Measurements from ENCODE around the gene CCNG2.

The CCNG2 gene

DNA sequence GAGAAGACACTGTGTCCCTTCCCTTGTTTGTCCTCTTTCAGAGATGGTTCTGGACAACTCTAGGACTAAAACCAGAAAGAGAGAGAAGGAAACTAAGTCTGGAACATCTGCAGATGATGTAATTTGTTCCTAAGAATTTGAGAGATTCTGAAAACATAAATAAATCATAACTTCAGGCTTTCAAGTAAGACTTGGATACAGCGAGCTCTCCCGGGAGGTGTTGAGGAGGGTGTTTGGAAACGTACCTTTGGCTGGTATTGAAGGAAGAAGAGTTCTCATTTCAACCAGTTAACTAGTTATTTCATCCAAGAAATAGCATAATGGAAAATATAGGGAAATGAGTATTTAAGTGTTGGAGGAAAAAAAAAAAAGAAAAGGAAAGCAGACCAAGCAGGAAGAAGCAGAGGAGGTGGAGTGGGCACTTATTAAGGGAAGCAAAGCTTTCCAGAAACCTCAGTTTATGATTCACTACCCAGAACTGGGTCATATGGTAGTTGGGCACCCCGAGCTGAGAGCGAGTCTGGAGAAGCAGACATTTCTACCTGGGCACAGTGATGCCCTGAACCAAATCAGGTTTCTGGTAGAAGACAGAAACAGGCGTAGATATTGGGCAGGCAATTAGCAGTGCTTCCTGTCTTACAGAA lies 26.9 kb downstream of the CCNG2 start:
- Histone ChIP-seq H3K4me3 (replicated peaks; ENCODE audit: insufficient read depth, low read length) (no peak overlapping the region), H3K27me3 (ENCODE audit: insufficient read depth, poor library complexity, severe bottlenecking) (no peaks in the 10 kb centered on the region), H3K27ac (replicated peaks) (no peak overlapping the region)
- TF ChIP-seq REST (IDR thresholded peaks at IDR 0.05; ENCODE audit: insufficient replicate concordance, low read depth) (no peak), GABPA (IDR thresholded peaks at IDR 0.05; ENCODE audit: low read depth) (no peak), POLR2AphosphoS5 (IDR thresholded peaks at IDR 0.05; ENCODE audit: low read depth) (no peak), SPI1 (IDR thresholded peaks at IDR 0.05; ENCODE audit: borderline replicate concordance, low read depth) (no peak)
- TF ChIP-seq, protein P1, sequence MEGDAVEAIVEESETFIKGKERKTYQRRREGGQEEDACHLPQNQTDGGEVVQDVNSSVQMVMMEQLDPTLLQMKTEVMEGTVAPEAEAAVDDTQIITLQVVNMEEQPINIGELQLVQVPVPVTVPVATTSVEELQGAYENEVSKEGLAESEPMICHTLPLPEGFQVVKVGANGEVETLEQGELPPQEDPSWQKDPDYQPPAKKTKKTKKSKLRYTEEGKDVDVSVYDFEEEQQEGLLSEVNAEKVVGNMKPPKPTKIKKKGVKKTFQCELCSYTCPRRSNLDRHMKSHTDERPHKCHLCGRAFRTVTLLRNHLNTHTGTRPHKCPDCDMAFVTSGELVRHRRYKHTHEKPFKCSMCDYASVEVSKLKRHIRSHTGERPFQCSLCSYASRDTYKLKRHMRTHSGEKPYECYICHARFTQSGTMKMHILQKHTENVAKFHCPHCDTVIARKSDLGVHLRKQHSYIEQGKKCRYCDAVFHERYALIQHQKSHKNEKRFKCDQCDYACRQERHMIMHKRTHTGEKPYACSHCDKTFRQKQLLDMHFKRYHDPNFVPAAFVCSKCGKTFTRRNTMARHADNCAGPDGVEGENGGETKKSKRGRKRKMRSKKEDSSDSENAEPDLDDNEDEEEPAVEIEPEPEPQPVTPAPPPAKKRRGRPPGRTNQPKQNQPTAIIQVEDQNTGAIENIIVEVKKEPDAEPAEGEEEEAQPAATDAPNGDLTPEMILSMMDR (IDR thresholded peaks at IDR 0.05; ENCODE audit: insufficient read depth, low read length): no peak
- DNase-seq (ENCODE audit: low read depth in 1 of 2, low spot score in 1 of 2): no peak

GRCh38 chr4:77184974-77185373 lies 28.0 kb downstream of the CCNG2 start:
- Histone ChIP-seq H3K27ac (replicated peaks) (no peak overlapping the region), H3K27me3 (ENCODE audit: insufficient read depth, poor library complexity, severe bottlenecking) (no peaks in the 10 kb centered on the region), H3K4me3 (replicated peaks; ENCODE audit: insufficient read depth, low read length) (no peak overlapping the region)
- TF ChIP-seq GABPA (IDR thresholded peaks at IDR 0.05; ENCODE audit: low read depth) (no peak), REST (IDR thresholded peaks at IDR 0.05; ENCODE audit: insufficient replicate concordance, low read depth) (no peak), POLR2AphosphoS5 (IDR thresholded peaks at IDR 0.05; ENCODE audit: low read depth) (no peak), SPI1 (IDR thresholded peaks at IDR 0.05; ENCODE audit: borderline replicate concordance, low read depth) (no peak)
- TF ChIP-seq, protein P1 (IDR thresholded peaks at IDR 0.05; ENCODE audit: insufficient read depth, low read length): no peak
- no peak for DNase-seq (ENCODE audit: low read depth in 1 of 2, low spot score in 1 of 2)

DNA sequence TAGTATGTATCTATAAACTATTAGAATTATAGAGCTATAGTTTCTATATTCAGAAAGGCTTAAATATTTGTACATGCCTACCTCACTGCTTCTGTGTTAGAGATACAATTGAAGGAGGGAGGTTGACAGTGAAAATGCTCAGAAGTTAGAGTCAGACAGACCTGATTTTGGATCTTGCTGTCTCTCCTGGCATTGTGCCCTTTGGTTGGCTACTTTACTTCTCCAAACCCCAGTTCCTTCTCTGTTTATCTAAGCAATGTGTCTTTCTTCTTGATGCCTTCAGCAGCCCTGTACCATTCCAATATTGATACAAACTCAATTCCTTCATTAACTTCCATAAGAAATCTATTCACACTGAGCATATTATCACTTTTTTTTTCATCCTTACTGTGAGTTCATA lies 28.7 kb downstream of the CCNG2 start:
- TF ChIP-seq REST (IDR thresholded peaks at IDR 0.05; ENCODE audit: insufficient replicate concordance, low read depth): no peak
- TF ChIP-seq SPI1 (IDR thresholded peaks at IDR 0.05; ENCODE audit: borderline replicate concordance, low read depth): no peak
- TF ChIP-seq GABPA (IDR thresholded peaks at IDR 0.05; ENCODE audit: low read depth): no peak
- TF ChIP-seq, protein P1 (IDR thresholded peaks at IDR 0.05; ENCODE audit: insufficient read depth, low read length): no peak
- no peak for TF ChIP-seq POLR2AphosphoS5 (IDR thresholded peaks at IDR 0.05; ENCODE audit: low read depth)
- no peak for DNase-seq (ENCODE audit: low read depth in 1 of 2, low spot score in 1 of 2)
- no peak overlapping the region for H3K27ac ChIP-seq (replicated peaks)
- no peak overlapping the region for H3K4me3 ChIP-seq (replicated peaks; ENCODE audit: insufficient read depth, low read length)
- H3K27me3 ChIP-seq (ENCODE audit: insufficient read depth, poor library complexity, severe bottlenecking): no peaks in the 10 kb centered on the region
